H1 (cell line): ENCODE measurements around the gene RTF1. TPM values are rescaled to one million over a fixed set of nuclear protein-coding genes. Genes with fewer than 3 reads are reported as not detected.

Source experiments
- CTBP2 ChIP-seq: IDR thresholded peaks from 2 replicates; pipeline ENCODE4 v1.7.0; 2011; ENCODE audit warnings: borderline replicate concordance, mild to moderate bottlenecking, moderate library complexity, mixed read lengths, low read length; ENCODE audit not compliant: insufficient read depth, insufficient read length
- HDAC2 ChIP-seq, 2 experiments: fragments of 300-600 bp in 1 of 2; sonication (generic) in 1 of 2; IDR thresholded peaks; 2 replicates each; pipeline ENCODE4 v1.6.1; 2011 to 2012; ENCODE audit warnings: low read depth in 2 of 2, low read length in 2 of 2, mild to moderate bottlenecking in 2 of 2, moderate library complexity in 2 of 2, borderline replicate concordance in 1 of 2, inconsistent platforms in 1 of 2
- KDM5A ChIP-seq: fragments of 200-600 bp; IDR thresholded peaks from 2 replicates; pipeline ENCODE4 v1.7.1; 2012; ENCODE audit warnings: mild to moderate bottlenecking, low read length, inconsistent platforms, mixed read lengths
- RXRA ChIP-seq: IDR thresholded peaks from 2 replicates; pipeline ENCODE4 v1.6.1; 2011; ENCODE audit warnings: low read depth, mild to moderate bottlenecking, low read length, moderate library complexity; ENCODE audit not compliant: insufficient read depth
- TEAD4 ChIP-seq: IDR thresholded peaks from 2 replicates; pipeline ENCODE4 v1.6.1; 2012; ENCODE audit warnings: low read depth, low read length, inconsistent platforms, mixed read lengths
- polyA plus RNA-seq, 7 experiments: library from polyadenylated mRNA; depleted of rRNA in 3 of 7; stranded (reverse) in 5 of 7; unstranded in 2 of 7; fragments of >200 nt in 5 of 7; fragments of 200-250 nt in 2 of 7; gene quantifications; 1 replicate in 5 of 7; 2 replicates in 1 of 7; 4 replicates in 1 of 7; pipeline versions ENCODE4 v1.2.1 to v1.2.3, GENCODE V29; 2011 to 2013; ENCODE audit warnings: missing spikeins in 2 of 7, mixed read lengths in 2 of 7
- total RNA-seq: library from RNA; stranded (reverse); fragmentation: NEBNext Ultra II Directional; extraction: Animal tissue kit (Norgen Biotek cat#: 25700); gene quantifications from 2 replicates; pipeline ENCODE4 v1.2.1, GENCODE V29; 2021
- TF ChIP-seq, protein P1 (sequence below): IDR thresholded peaks from 2 replicates; pipeline ENCODE4 v1.6.1; 2012; ENCODE audit warnings: inconsistent platforms

Gene RTF1
- total and polyA plus RNA-seq, 2 of the 8 experiments (the other 6 are each of a cell fraction or from before 2014, with no cell fraction given) = 22.6 to 47.7 TPM

DNA sequence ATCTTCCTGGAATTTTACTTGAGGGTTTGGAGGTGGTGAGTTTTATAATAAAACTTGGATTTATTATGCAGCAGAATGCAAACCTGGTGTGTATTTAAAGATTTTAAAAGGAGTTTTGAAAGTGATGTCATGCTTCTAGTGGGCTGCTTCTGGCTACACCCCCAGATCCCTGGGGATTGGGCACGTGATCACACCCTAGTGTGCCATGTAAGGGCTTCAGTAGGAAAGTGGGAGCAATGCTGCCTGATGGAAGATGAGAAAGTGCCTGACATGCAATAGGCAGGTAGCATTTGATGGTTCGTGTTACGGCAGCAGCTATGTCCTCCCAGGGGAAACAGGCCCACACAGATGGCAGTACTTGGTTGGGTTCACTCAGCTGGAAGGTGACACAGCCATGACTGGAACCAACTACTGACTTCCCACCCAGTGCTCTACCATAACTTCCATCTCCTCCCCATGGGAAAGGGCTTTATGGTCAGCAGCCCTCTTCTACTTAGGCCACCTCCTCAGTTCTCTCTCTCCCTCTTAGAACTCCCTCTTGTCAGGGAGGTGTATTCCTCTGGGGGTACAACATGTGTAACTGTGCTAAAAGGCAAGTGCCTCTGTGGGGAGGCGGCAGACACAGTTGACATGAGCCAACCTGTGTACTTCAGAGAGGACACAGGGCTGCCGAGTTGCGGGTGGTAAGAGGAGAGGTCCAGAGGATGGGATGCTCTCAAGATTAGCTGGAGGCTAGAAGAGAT is 82.4 kb downstream of the RTF1 start (continued):
- TF ChIP-seq, protein P1, sequence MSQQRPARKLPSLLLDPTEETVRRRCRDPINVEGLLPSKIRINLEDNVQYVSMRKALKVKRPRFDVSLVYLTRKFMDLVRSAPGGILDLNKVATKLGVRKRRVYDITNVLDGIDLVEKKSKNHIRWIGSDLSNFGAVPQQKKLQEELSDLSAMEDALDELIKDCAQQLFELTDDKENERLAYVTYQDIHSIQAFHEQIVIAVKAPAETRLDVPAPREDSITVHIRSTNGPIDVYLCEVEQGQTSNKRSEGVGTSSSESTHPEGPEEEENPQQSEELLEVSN = no peak
- no peak for TF ChIP-seq RXRA
- TF ChIP-seq HDAC2 (IDR thresholded peaks at IDR 0.05; ENCODE audit: borderline replicate concordance in 1 of 2, low read depth in 2 of 2, low read length in 2 of 2) = no peak
- no peak for TF ChIP-seq TEAD4
- no peak for TF ChIP-seq CTBP2
- no peak for TF ChIP-seq KDM5A
